Measurements from ENCODE around the gene OTUB1.

GRCh38 chr11:64044730-64045393 lies 58.6 kb downstream of the OTUB1 start:
- TF ChIP-seq ZBTB33 (IDR thresholded peaks at IDR 0.05; ENCODE audit: extremely low read depth, insufficient replicate concordance, low read length) (no peak), SP1 (IDR thresholded peaks at IDR 0.05; ENCODE audit: low read depth) (no peak), RAD21 (IDR thresholded peaks at IDR 0.05; ENCODE audit: low read depth) (no peak), CTCF (IDR thresholded peaks at IDR 0.05 in 2 of 3, conservative IDR thresholded peaks at IDR 0.05 in 1 of 3; ENCODE audit: borderline replicate concordance in 1 of 3, insufficient read depth in 1 of 3, low read depth in 2 of 3, low read length in 2 of 3) (no peak), EGR1 (IDR thresholded peaks at IDR 0.05; ENCODE audit: low read depth) (no peak), SIN3A (IDR thresholded peaks at IDR 0.05; ENCODE audit: low read depth) (no peak), EZH2 (IDR thresholded peaks at IDR 0.05) (no peak), POLR2AphosphoS5 (IDR thresholded peaks at IDR 0.05; ENCODE audit: low read depth, low read length) (no peak), POLR2A (IDR thresholded peaks at IDR 0.05; ENCODE audit: borderline replicate concordance, extremely low read depth, insufficient read depth, insufficient read length) (no peak), SRF (IDR thresholded peaks at IDR 0.05; ENCODE audit: low read depth) (no peak)
